ENCODE results near the gene NDUFA6. TPM values are rescaled to one million over a fixed set of nuclear protein-coding genes. Genes with fewer than 3 reads are reported as not detected.

Gene NDUFA6
- total and polyA plus RNA-seq, 2 of the 13 experiments (the other 11 are each of a cell fraction or from before 2014, with no cell fraction given) = 68.5 to 87.8 TPM

DNA sequence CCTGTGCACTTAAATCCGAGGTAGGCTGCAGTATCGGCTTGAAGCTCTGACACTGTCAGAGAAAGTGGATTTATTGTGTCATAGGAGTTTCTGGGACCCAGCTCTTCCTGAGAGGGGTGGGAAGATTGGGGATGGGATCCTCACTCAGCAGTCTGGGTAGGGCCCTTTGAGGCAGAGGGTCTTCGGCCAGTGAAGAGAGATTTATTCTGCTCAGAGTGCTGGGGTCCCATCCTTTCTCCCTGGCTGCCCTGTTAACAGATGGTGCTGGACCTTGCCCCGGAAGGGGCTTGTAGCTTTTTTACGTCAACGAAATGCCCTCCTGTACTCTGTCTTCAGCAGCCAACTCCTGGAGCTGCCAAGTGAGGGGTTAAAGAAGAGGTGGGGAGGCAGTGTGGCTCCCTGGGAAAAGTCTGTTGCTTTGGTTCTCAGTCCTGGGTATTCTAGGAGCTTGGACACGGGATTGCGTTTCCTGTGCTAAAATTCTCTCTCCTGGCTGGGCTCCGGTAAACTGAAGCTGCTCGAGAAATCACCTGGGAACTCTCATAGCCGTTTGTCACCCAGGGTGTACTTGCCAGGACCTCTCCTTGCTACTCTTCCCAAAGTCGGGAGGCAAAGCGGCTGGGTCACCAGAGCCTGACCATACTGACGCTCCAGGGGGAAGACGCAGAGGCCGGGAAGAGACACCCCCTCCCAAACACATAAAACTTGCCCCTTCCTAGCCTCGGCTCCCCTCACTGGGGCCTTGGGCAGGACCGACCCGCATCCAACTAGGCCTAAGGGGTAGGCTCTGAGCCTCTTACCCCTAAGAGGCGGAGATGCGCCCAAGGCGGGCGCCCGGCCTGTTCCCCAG is 11.9 kb downstream of the NDUFA6 start:
- Histone ChIP-seq H3K4me2 (ENCODE audit: low read depth, low read length) (peak overlapping the region; percentile 100), H3K27ac (ENCODE audit: extremely low read length, insufficient read depth, low read length) (peak overlapping the region; percentile 91), H3K27me3 (ENCODE audit: control insufficient read depth in 1 of 2, insufficient read depth in 2 of 2, low read length in 2 of 2) (no peaks in the 10 kb centered on the region; a peak in 1 of 5 replicates), H3K79me2 (ENCODE audit: insufficient read depth, low read length) (peaks cover 11% of the 10 kb centered on the region), H3K9me3 (ENCODE audit: low read length) (no peaks in the 10 kb centered on the region), H3K9ac (ENCODE audit: insufficient read depth, low read depth, low read length) (peak overlapping the region; percentile 93), H3K4me3 (replicated peaks in 1 of 3; ENCODE audit: insufficient read depth in 1 of 3, low read depth in 2 of 3, low read length in 3 of 3) (peak overlapping the region; percentile 60 to 88 (median 87)), H3K36me3 (replicated peaks in 1 of 2; ENCODE audit: control insufficient read depth in 1 of 2, insufficient read depth in 2 of 2, low read length in 2 of 2) (peaks cover 0 to 15% of the 10 kb centered on the region in 2 experiments; a peak in 1 of 5 replicates), H4K20me1 (ENCODE audit: insufficient read depth, low read length) (no peaks in the 10 kb centered on the region), H2AFZ (ENCODE audit: low read length) (peak overlapping the region; percentile 82), H3K4me1 (ENCODE audit: insufficient read depth, low read length) (peaks cover 22% of the 10 kb centered on the region)
- intact Hi-C loops (cut with micrococcal nuclease; ENCODE audit: unreplicated experiment) (no loop called here), in situ Hi-C loops (cut with HindIII; ENCODE audit: extremely low pct_ligation_motif_present, low pct_unique_long_range_greater_than_20kb) (no loop called here)
- ChIA-PET POLR2A (interaction anchor here (1.7 to 3.8 kb wide), 3 partner anchors 8 to 14 kb away, joined by 5 to 89 read pairs (median 21); partner anchors contain the start of genes NAGA and NDUFA6), CTCF (ENCODE audit: low intra/inter-chr PET ratio, low total read pairs) (interaction anchor here (1.3 kb wide), 1 partner anchor 12 kb away, joined by 3 read pairs; the partner anchor contains the start of gene NDUFA6)
- 27% methylated on average over 10 of the region's 24 CpGs for WGBS (ENCODE audit: low lambda C conversion rate)
- BruUV-seq (replicated peaks) = TSS peak; percentile 85
- FAIRE-seq = peak; percentile 34
- no peak for DNase-seq (ENCODE audit: low spot score)
- peak; percentile 8 for ATAC-seq
- TF ChIP-seq, protein P1, sequence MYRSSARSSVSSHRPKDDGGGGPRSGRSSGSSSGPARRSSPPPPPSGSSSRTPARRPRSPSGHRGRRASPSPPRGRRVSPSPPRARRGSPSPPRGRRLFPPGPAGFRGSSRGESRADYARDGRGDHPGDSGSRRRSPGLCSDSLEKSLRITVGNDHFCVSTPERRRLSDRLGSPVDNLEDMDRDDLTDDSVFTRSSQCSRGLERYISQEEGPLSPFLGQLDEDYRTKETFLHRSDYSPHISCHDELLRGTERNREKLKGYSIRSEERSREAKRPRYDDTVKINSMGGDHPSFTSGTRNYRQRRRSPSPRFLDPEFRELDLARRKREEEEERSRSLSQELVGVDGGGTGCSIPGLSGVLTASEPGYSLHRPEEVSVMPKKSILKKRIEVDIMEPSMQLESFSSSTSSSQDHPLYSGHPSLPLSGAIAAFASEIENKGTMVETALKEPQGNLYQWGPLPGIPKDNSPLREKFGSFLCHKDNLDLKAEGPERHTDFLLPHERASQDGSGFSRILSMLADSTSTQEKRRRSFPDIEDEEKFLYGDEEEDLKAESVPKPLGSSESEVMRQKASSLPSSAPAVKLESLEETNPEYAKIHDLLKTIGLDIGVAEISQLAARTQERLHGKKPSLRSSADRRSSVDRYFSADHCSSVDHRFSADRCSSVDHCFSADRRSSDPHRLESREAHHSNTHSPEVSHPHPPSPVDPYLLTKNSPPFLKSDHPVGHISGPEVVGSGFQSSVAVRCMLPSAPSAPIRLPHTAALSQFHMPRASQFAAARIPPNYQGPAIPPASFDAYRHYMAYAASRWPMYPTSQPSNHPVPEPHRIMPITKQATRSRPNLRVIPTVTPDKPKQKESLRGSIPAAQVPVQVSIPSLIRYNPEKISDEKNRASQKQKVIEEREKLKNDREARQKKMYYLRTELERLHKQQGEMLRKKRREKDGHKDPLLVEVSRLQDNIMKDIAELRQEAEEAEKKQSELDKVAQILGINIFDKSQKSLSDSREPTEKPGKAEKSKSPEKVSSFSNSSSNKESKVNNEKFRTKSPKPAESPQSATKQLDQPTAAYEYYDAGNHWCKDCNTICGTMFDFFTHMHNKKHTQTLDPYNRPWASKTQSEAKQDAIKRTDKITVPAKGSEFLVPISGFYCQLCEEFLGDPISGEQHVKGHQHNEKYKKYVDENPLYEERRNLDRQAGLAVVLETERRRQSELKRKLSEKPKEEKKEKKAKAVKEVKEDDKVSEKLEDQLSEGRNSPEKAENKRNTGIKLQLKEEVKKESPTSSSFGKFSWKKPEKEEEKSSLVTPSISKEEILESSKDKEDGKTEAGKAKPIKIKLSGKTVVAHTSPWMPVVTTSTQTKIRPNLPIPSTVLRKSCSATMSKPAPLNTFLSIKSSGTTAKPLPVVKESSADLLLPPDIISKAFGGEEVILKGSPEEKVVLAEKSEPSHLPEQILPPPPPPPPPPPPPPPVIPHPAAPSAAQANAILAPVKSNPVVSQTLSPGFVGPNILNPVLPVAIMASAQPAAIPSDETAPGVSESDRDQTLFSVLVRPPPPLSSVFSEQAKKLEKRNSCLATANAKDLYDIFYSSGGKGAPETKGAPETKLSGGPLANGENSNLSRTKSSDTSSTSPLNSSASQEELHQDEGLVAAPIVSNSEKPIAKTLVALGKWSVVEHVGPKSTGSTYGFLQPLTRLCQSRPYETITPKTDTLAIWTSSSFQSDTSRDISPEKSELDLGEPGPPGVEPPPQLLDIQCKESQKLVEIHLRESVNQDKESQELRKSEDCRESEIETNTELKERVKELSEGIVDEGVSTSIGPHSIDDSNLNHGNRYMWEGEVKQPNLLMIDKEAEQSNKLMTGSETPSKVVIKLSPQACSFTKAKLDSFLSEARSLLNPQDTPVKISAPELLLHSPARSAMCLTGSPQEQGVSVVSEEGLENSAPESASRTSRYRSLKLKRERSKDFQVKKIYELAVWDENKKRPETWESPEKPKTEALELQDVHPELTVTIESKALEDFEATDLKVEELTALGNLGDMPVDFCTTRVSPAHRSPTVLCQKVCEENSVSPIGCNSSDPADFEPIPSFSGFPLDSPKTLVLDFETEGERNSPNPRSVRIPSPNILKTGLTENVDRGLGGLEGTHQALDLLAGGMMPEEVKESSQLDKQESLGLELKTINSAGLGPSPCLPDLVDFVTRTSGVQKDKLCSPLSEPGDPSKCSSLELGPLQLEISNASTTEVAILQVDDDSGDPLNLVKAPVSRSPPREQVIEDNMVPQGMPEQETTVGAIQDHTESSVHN (CRISPR knock-in tag; IDR thresholded peaks at IDR 0.05) = no peak
- TF ChIP-seq, protein P2, sequence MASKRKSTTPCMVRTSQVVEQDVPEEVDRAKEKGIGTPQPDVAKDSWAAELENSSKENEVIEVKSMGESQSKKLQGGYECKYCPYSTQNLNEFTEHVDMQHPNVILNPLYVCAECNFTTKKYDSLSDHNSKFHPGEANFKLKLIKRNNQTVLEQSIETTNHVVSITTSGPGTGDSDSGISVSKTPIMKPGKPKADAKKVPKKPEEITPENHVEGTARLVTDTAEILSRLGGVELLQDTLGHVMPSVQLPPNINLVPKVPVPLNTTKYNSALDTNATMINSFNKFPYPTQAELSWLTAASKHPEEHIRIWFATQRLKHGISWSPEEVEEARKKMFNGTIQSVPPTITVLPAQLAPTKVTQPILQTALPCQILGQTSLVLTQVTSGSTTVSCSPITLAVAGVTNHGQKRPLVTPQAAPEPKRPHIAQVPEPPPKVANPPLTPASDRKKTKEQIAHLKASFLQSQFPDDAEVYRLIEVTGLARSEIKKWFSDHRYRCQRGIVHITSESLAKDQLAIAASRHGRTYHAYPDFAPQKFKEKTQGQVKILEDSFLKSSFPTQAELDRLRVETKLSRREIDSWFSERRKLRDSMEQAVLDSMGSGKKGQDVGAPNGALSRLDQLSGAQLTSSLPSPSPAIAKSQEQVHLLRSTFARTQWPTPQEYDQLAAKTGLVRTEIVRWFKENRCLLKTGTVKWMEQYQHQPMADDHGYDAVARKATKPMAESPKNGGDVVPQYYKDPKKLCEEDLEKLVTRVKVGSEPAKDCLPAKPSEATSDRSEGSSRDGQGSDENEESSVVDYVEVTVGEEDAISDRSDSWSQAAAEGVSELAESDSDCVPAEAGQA (IDR thresholded peaks at IDR 0.05; ENCODE audit: low read depth) = 0 out of 2 replicates have a peak, but pooled peaks have one; percentile 24
- TF ChIP-seq, protein P2 (CRISPR knock-in tag; IDR thresholded peaks at IDR 0.05; ENCODE audit: borderline replicate concordance) = no peak
- TF ChIP-seq, protein P3, sequence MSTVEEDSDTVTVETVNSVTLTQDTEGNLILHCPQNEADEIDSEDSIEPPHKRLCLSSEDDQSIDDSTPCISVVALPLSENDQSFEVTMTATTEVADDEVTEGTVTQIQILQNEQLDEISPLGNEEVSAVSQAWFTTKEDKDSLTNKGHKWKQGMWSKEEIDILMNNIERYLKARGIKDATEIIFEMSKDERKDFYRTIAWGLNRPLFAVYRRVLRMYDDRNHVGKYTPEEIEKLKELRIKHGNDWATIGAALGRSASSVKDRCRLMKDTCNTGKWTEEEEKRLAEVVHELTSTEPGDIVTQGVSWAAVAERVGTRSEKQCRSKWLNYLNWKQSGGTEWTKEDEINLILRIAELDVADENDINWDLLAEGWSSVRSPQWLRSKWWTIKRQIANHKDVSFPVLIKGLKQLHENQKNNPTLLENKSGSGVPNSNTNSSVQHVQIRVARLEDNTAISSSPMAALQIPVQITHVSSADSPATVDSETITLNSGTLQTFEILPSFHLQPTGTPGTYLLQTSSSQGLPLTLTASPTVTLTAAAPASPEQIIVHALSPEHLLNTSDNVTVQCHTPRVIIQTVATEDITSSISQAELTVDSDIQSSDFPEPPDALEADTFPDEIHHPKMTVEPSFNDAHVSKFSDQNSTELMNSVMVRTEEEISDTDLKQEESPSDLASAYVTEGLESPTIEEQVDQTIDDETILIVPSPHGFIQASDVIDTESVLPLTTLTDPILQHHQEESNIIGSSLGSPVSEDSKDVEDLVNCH (CRISPR knock-in tag; IDR thresholded peaks at IDR 0.05) = no peak
- peak; percentile 41; the same call in 1 of the 2 replicates for TF ChIP-seq ATF1 (CRISPR knock-in tag; IDR thresholded peaks at IDR 0.05)

All from HepG2 (cell line).